Liver (tissue), 10 donors: ENCODE results near the gene NOSIP. TPM values are rescaled to one million over a fixed set of nuclear protein-coding genes. Genes with fewer than 3 reads are reported as not detected.
A peak's percentile ranks its signal among the peaks of the same experiment; 100 is the strongest.

Experiments used
- DNase-seq: peaks from one replicate; pipeline ENCODE4 v3.0.0-alpha.2; 2017; ENCODE audit warnings: low spot score
- H3K27ac ChIP-seq, 2 donors: one replicate each; pipeline ENCODE4 v1.7.0; 2013; ENCODE audit warnings: inconsistent platforms in 2 of 2, low read length in 2 of 2, control low read depth in 1 of 2, low read depth in 1 of 2, mild to moderate bottlenecking in 1 of 2
- H3K27me3 ChIP-seq, 4 donors: one replicate each; pipeline versions ENCODE4 v1.6.1 to v1.7.0; 2013; ENCODE audit warnings: low read length in 3 of 4, inconsistent platforms in 1 of 4, mild to moderate bottlenecking in 1 of 4, moderate library complexity in 1 of 4; ENCODE audit not compliant: control insufficient read depth in 4 of 4, insufficient read depth in 4 of 4
- H3K36me3 ChIP-seq, 4 donors: one replicate each; pipeline versions ENCODE4 v1.6.1 to v1.7.0; 2013; ENCODE audit warnings: low read length in 3 of 4, mild to moderate bottlenecking in 3 of 4, low read depth in 1 of 4, moderate library complexity in 1 of 4; ENCODE audit not compliant: control insufficient read depth in 4 of 4, insufficient read depth in 3 of 4
- H3K4me1 ChIP-seq, 4 donors: one replicate each; pipeline versions ENCODE4 v1.6.1 to v1.7.0; 2013; ENCODE audit warnings: low read length in 3 of 4, mild to moderate bottlenecking in 3 of 4, moderate library complexity in 1 of 4; ENCODE audit not compliant: control insufficient read depth in 4 of 4, insufficient read depth in 4 of 4
- H3K4me3 ChIP-seq, 3 donors: one replicate each; pipeline versions ENCODE4 v1.6.1 to v1.7.0; 2013; ENCODE audit warnings: low read length in 3 of 3, control low read depth in 1 of 3, low read depth in 1 of 3, mild to moderate bottlenecking in 1 of 3
- H3K9ac ChIP-seq, 2 donors: one replicate each; pipeline ENCODE4 v1.7.0; 2013; ENCODE audit warnings: low read length in 2 of 2, mild to moderate bottlenecking in 2 of 2, moderate library complexity in 2 of 2, control low read depth in 1 of 2, low read depth in 1 of 2
- H3K9me3 ChIP-seq, 4 donors: one replicate each; pipeline versions ENCODE4 v1.6.1 to v1.7.0; 2013; ENCODE audit warnings: low read length in 3 of 4; ENCODE audit not compliant: control insufficient read depth in 4 of 4
- EGR1 ChIP-seq, 2 donors: IDR thresholded peaks; 2 replicates each; pipeline ENCODE4 v1.6.1; 2016 to 2018; ENCODE audit warnings: antibody characterized with exemption in 2 of 2, low read depth in 2 of 2
- FOXA2 ChIP-seq: IDR thresholded peaks from 2 replicates; pipeline ENCODE4 v1.6.1; 2016; ENCODE audit warnings: antibody characterized with exemption
- HNF4A ChIP-seq, 2 donors: conservative IDR thresholded peaks; 2 replicates each; pipeline ENCODE4 v1.6.1; 2016; ENCODE audit warnings: antibody characterized with exemption in 2 of 2, mild to moderate bottlenecking in 2 of 2
- JUND ChIP-seq, 2 donors: IDR thresholded peaks; 2 replicates each; pipeline ENCODE4 v1.6.1; 2016; ENCODE audit warnings: antibody characterized with exemption in 2 of 2
- NR2F2 ChIP-seq: IDR thresholded peaks from 2 replicates; pipeline ENCODE4 v1.6.1; 2016; ENCODE audit warnings: antibody characterized with exemption
- RAD21 ChIP-seq, 2 donors: IDR thresholded peaks; 2 replicates each; pipeline ENCODE4 v1.6.1; 2016; ENCODE audit warnings: antibody characterized with exemption in 2 of 2, mild to moderate bottlenecking in 2 of 2
- RXRA ChIP-seq, 2 donors: IDR thresholded peaks; 2 replicates each; pipeline ENCODE4 v1.6.1; 2017 to 2018; ENCODE audit warnings: antibody characterized with exemption in 2 of 2, mild to moderate bottlenecking in 1 of 2
- YY1 ChIP-seq: IDR thresholded peaks from 2 replicates; pipeline ENCODE4 v1.6.1; 2016; ENCODE audit warnings: antibody characterized with exemption, mild to moderate bottlenecking
- WGBS: extraction: QIAGEN DNeasy Blood & Tissue Kit; methylation state at CpG from one replicate; pipeline ENCODE4 v1.1.7; 2013; 5-methylcytosine and 5-hydroxymethylcytosine counted together
- polyA plus RNA-seq, 2 donors: library from polyadenylated mRNA; stranded (reverse) in 1 of 2; unstranded in 1 of 2; fragments of 200-250 nt in 1 of 2; fragments of >200 nt in 1 of 2; fragmentation: Nextera tagmentation in 1 of 2; extraction: Ambion mirVana in 1 of 2; gene quantifications; one replicate each; pipeline versions ENCODE4 v1.2.1 to v1.2.3, GENCODE V29; 2013 to 2015
- small RNA-seq: library from RNA; depleted of rRNA; stranded (forward); fragments of <200 nt; gene quantifications from one replicate; pipeline ENCODE3, GENCODE V24; 2014
- total RNA-seq, 2 donors: library from RNA; depleted of rRNA; stranded (reverse); fragments of >200 nt; gene quantifications; one replicate each; pipeline ENCODE4 v1.2.3, GENCODE V29; 2014
- TF ChIP-seq, protein P1 (sequence below): IDR thresholded peaks from 2 replicates; pipeline ENCODE4 v1.6.1; 2016; ENCODE audit warnings: antibody characterized with exemption
- TF ChIP-seq, protein P2 (sequence below): fragments of 150-350 bp; IDR thresholded peaks from 2 replicates; pipeline ENCODE4 v1.5.1; 2017; ENCODE audit warnings: improper control_type of control experiment, low read depth, low read length; ENCODE audit not compliant: missing input control
- TF ChIP-seq, protein P3 (sequence below): IDR thresholded peaks from 2 replicates; pipeline ENCODE4 v1.6.1; 2016; ENCODE audit warnings: antibody characterized with exemption
- TF ChIP-seq, protein P4 (sequence below): IDR thresholded peaks from 2 replicates; pipeline ENCODE4 v1.6.1; 2016; ENCODE audit warnings: antibody characterized with exemption, mild to moderate bottlenecking
- donor health status: healthy.
- donor health status: healthy.
- donor health status: healthy.
- donor health status: healthy.
- donor health status: healthy.

NOSIP gene
- total and polyA plus RNA-seq, 4 donors: 19.3 to 45.2 (median 30.5) TPM

- Histone ChIP-seq H3K36me3 (no peaks in the 10 kb centered on the region), H3K27me3 (no peaks in the 10 kb centered on the region), H3K4me3 (no peak overlapping the region), H3K27ac (no peak overlapping the region), H3K9ac (no peak overlapping the region), H3K9me3 (no peaks in the 10 kb centered on the region), H3K4me1 (peaks cover 0 to 2% (median 0%) of the 10 kb centered on the region in 4 donors)
- 26% methylated on average over 8 of the region's 8 CpGs for WGBS
- TF ChIP-seq HNF4A (conservative IDR thresholded peaks at IDR 0.05) (peak; percentile 34 to 69), JUND (IDR thresholded peaks at IDR 0.05) (no peak), YY1 (peak; percentile 53), RAD21 (IDR thresholded peaks at IDR 0.05) (peak; percentile 90 to 93), RXRA (IDR thresholded peaks at IDR 0.05) (peak; percentile 47 to 87), FOXA2 (no peak), NR2F2 (no peak), EGR1 (IDR thresholded peaks at IDR 0.05; ENCODE audit: low read depth in 2 of 2) (no peak)
- TF ChIP-seq, protein P1, sequence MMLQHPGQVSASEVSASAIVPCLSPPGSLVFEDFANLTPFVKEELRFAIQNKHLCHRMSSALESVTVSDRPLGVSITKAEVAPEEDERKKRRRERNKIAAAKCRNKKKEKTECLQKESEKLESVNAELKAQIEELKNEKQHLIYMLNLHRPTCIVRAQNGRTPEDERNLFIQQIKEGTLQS: no peak
- TF ChIP-seq, protein P2, sequence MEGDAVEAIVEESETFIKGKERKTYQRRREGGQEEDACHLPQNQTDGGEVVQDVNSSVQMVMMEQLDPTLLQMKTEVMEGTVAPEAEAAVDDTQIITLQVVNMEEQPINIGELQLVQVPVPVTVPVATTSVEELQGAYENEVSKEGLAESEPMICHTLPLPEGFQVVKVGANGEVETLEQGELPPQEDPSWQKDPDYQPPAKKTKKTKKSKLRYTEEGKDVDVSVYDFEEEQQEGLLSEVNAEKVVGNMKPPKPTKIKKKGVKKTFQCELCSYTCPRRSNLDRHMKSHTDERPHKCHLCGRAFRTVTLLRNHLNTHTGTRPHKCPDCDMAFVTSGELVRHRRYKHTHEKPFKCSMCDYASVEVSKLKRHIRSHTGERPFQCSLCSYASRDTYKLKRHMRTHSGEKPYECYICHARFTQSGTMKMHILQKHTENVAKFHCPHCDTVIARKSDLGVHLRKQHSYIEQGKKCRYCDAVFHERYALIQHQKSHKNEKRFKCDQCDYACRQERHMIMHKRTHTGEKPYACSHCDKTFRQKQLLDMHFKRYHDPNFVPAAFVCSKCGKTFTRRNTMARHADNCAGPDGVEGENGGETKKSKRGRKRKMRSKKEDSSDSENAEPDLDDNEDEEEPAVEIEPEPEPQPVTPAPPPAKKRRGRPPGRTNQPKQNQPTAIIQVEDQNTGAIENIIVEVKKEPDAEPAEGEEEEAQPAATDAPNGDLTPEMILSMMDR: peak; percentile 83
- TF ChIP-seq, protein P3, sequence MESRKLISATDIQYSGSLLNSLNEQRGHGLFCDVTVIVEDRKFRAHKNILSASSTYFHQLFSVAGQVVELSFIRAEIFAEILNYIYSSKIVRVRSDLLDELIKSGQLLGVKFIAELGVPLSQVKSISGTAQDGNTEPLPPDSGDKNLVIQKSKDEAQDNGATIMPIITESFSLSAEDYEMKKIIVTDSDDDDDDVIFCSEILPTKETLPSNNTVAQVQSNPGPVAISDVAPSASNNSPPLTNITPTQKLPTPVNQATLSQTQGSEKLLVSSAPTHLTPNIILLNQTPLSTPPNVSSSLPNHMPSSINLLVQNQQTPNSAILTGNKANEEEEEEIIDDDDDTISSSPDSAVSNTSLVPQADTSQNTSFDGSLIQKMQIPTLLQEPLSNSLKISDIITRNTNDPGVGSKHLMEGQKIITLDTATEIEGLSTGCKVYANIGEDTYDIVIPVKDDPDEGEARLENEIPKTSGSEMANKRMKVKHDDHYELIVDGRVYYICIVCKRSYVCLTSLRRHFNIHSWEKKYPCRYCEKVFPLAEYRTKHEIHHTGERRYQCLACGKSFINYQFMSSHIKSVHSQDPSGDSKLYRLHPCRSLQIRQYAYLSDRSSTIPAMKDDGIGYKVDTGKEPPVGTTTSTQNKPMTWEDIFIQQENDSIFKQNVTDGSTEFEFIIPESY: no peak
- TF ChIP-seq, protein P4, sequence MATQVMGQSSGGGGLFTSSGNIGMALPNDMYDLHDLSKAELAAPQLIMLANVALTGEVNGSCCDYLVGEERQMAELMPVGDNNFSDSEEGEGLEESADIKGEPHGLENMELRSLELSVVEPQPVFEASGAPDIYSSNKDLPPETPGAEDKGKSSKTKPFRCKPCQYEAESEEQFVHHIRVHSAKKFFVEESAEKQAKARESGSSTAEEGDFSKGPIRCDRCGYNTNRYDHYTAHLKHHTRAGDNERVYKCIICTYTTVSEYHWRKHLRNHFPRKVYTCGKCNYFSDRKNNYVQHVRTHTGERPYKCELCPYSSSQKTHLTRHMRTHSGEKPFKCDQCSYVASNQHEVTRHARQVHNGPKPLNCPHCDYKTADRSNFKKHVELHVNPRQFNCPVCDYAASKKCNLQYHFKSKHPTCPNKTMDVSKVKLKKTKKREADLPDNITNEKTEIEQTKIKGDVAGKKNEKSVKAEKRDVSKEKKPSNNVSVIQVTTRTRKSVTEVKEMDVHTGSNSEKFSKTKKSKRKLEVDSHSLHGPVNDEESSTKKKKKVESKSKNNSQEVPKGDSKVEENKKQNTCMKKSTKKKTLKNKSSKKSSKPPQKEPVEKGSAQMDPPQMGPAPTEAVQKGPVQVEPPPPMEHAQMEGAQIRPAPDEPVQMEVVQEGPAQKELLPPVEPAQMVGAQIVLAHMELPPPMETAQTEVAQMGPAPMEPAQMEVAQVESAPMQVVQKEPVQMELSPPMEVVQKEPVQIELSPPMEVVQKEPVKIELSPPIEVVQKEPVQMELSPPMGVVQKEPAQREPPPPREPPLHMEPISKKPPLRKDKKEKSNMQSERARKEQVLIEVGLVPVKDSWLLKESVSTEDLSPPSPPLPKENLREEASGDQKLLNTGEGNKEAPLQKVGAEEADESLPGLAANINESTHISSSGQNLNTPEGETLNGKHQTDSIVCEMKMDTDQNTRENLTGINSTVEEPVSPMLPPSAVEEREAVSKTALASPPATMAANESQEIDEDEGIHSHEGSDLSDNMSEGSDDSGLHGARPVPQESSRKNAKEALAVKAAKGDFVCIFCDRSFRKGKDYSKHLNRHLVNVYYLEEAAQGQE: no peak
- peak; percentile 78 for DNase-seq
Measured at GRCh38 chr19:49506575-49507105, 73.7 kb downstream of the NOSIP start.

Small RNAs within 50 kb of the gene (small RNA-seq; reads per million reads assigned to genes)
- gene RF00019: not detected

Other genes with a start within 250 kb of the NOSIP start
- gene CD37, start 245.2 kb downstream of the NOSIP start, total RNA-seq: 1 to 10 TPM; 2.9 to 9.6 TPM
- 1 to 10 TPM; 3.7 to 4.1 TPM for gene CD37, start 245.2 kb downstream of the NOSIP start, polyA plus RNA-seq
- gene TEAD2, start 218.1 kb downstream of the NOSIP start, total RNA-seq: 1 to 10 TPM; 3.3 to 8.1 TPM
- gene TEAD2, start 218.1 kb downstream of the NOSIP start, polyA plus RNA-seq: 1 to 10 TPM; 3.6 to 5.2 TPM
- gene DKKL1, start 216.7 kb downstream of the NOSIP start, total RNA-seq: under 1 TPM in 1 of 2 donors, not detected in 1; 0.14 TPM
- under 1 TPM in 1 of 2 donors, not detected in 1; 0.16 TPM for gene DKKL1, start 216.7 kb downstream of the NOSIP start, polyA plus RNA-seq
- gene KASH5, start 192.3 kb downstream of the NOSIP start, total RNA-seq: not detected
- not detected for gene KASH5, start 192.3 kb downstream of the NOSIP start, polyA plus RNA-seq
- gene PTH2, start 157.1 kb downstream of the NOSIP start, total RNA-seq: not detected
- gene PTH2, start 157.1 kb downstream of the NOSIP start, polyA plus RNA-seq: not detected
- not detected for gene GFY, start 155.2 kb downstream of the NOSIP start, total RNA-seq
- not detected for gene GFY, start 155.2 kb downstream of the NOSIP start, polyA plus RNA-seq
- under 1 TPM in 1 of 2 donors, not detected in 1; 0.08 TPM for gene SLC17A7, start 139.0 kb downstream of the NOSIP start, total RNA-seq
- under 1 TPM in 1 of 2 donors, not detected in 1; 0.06 TPM for gene SLC17A7, start 139.0 kb downstream of the NOSIP start, polyA plus RNA-seq
- 10 to 100 TPM; 48.6 to 59.4 TPM for gene PIH1D1, start 128.7 kb downstream of the NOSIP start, total RNA-seq
- gene PIH1D1, start 128.7 kb downstream of the NOSIP start, polyA plus RNA-seq: 10 to 100 TPM; 41.4 to 45.8 TPM
- gene ALDH16A1, start 127.3 kb downstream of the NOSIP start, total RNA-seq: 10 to 100 TPM; 21.3 to 35.8 TPM
- 10 to 100 TPM in 1 of 2 donors, 1 to 10 TPM in 1; 5.2 to 21.8 TPM for gene ALDH16A1, start 127.3 kb downstream of the NOSIP start, polyA plus RNA-seq
- 1 to 10 TPM in 1 of 2 donors, under 1 TPM in 1; 0.65 to 1.8 TPM for gene FLT3LG, start 106.3 kb downstream of the NOSIP start, total RNA-seq
- 1 to 10 TPM; 2.5 to 4.3 TPM for gene FLT3LG, start 106.3 kb downstream of the NOSIP start, polyA plus RNA-seq
- gene RPL13A, start 92.9 kb downstream of the NOSIP start, total RNA-seq: 1,000 to 10,000 TPM in 1 of 2 donors, 100 to 1,000 TPM in 1; 444 to 1,553 TPM
- gene RPL13A, start 92.9 kb downstream of the NOSIP start, polyA plus RNA-seq: 1,000 to 10,000 TPM in 1 of 2 donors, 100 to 1,000 TPM in 1; 472 to 1,021 TPM
- gene RPS11, start 84.1 kb downstream of the NOSIP start, total RNA-seq: 1,000 to 10,000 TPM in 1 of 2 donors, 100 to 1,000 TPM in 1; 985 to 1,212 TPM
- 1,000 to 10,000 TPM in 1 of 2 donors, 100 to 1,000 TPM in 1; 514 to 1,329 TPM for gene RPS11, start 84.1 kb downstream of the NOSIP start, polyA plus RNA-seq
- 100 to 1,000 TPM; 123 to 146 TPM for gene FCGRT, start 67.9 kb downstream of the NOSIP start, total RNA-seq
- 100 to 1,000 TPM; 237 TPM for gene FCGRT, start 67.9 kb downstream of the NOSIP start, polyA plus RNA-seq
- 1 to 10 TPM; 4.9 to 9.8 TPM for gene RCN3, start 52.6 kb downstream of the NOSIP start, total RNA-seq
- 1 to 10 TPM; 5.8 to 8.2 TPM for gene RCN3, start 52.6 kb downstream of the NOSIP start, polyA plus RNA-seq
- 1 to 10 TPM; 1.1 to 1.4 TPM for gene PRRG2, start 760 bp upstream of the NOSIP start, total RNA-seq
- 1 to 10 TPM; 2.8 TPM for gene PRRG2, start 760 bp upstream of the NOSIP start, polyA plus RNA-seq
- 1 to 10 TPM; 2.8 TPM for gene PRR12, start 10.6 kb upstream of the NOSIP start, total RNA-seq
- gene PRR12, start 10.6 kb upstream of the NOSIP start, polyA plus RNA-seq: 1 to 10 TPM in 1 of 2 donors, under 1 TPM in 1; 0.86 to 3.5 TPM
- gene RRAS, start 59.6 kb upstream of the NOSIP start, total RNA-seq: 1 to 10 TPM; 4.1 to 5.7 TPM
- 10 to 100 TPM; 16.5 to 18.5 TPM for gene RRAS, start 59.6 kb upstream of the NOSIP start, polyA plus RNA-seq
- 10 to 100 TPM in 1 of 2 donors, 1 to 10 TPM in 1; 9.2 to 10.6 TPM for gene SCAF1, start 61.7 kb upstream of the NOSIP start, total RNA-seq
- 10 to 100 TPM in 1 of 2 donors, 1 to 10 TPM in 1; 4.6 to 17.6 TPM for gene SCAF1, start 61.7 kb upstream of the NOSIP start, polyA plus RNA-seq
- gene IRF3, start 85.3 kb upstream of the NOSIP start, total RNA-seq: 10 to 100 TPM; 24.4 to 31.7 TPM
- 10 to 100 TPM; 18.2 to 33.6 TPM for gene IRF3, start 85.3 kb upstream of the NOSIP start, polyA plus RNA-seq
- gene BCL2L12, start 85.4 kb upstream of the NOSIP start, total RNA-seq: 1 to 10 TPM; 1.6 to 6.3 TPM
- gene BCL2L12, start 85.4 kb upstream of the NOSIP start, polyA plus RNA-seq: 10 to 100 TPM in 1 of 2 donors, 1 to 10 TPM in 1; 7.2 to 15.7 TPM
- 10 to 100 TPM; 61.6 to 67.2 TPM for gene PRMT1, start 96.7 kb upstream of the NOSIP start, total RNA-seq
- gene PRMT1, start 96.7 kb upstream of the NOSIP start, polyA plus RNA-seq: 10 to 100 TPM; 35.1 to 46.0 TPM
- gene ADM5, start 109.0 kb upstream of the NOSIP start, total RNA-seq: under 1 TPM; 0.28 to 0.84 TPM
- gene ADM5, start 109.0 kb upstream of the NOSIP start, polyA plus RNA-seq: under 1 TPM; 0.11 to 0.23 TPM
- gene CPT1C, start 110.6 kb upstream of the NOSIP start, total RNA-seq: under 1 TPM; 0.37 to 0.50 TPM
- gene CPT1C, start 110.6 kb upstream of the NOSIP start, polyA plus RNA-seq: under 1 TPM; 0.67 to 0.75 TPM
- gene TSKS, start 182.8 kb upstream of the NOSIP start, total RNA-seq: under 1 TPM; 0.08 to 0.61 TPM
- under 1 TPM in 1 of 2 donors, not detected in 1; 0.07 TPM for gene TSKS, start 182.8 kb upstream of the NOSIP start, polyA plus RNA-seq
- 100 to 1,000 TPM in 1 of 2 donors, 10 to 100 TPM in 1; 58.0 to 123 TPM for gene AP2A1, start 186.4 kb upstream of the NOSIP start, total RNA-seq
- 10 to 100 TPM; 20.1 to 57.0 TPM for gene AP2A1, start 186.4 kb upstream of the NOSIP start, polyA plus RNA-seq
- 10 to 100 TPM in 1 of 2 donors, 1 to 10 TPM in 1; 3.8 to 12.5 TPM for gene FUZ, start 232.7 kb upstream of the NOSIP start, total RNA-seq
- 1 to 10 TPM; 6.4 to 7.6 TPM for gene FUZ, start 232.7 kb upstream of the NOSIP start, polyA plus RNA-seq
- gene MED25, start 237.7 kb upstream of the NOSIP start, total RNA-seq: 10 to 100 TPM in 1 of 2 donors, 1 to 10 TPM in 1; 7.6 to 24.1 TPM
- gene MED25, start 237.7 kb upstream of the NOSIP start, polyA plus RNA-seq: 10 to 100 TPM in 1 of 2 donors, 1 to 10 TPM in 1; 4.7 to 11.5 TPM